Aorta (tissue), 5 donors: ENCODE data around the gene TMEM91. TPM values are rescaled to one million over a fixed set of nuclear protein-coding genes. Genes with fewer than 3 reads are reported as not detected.

Experiments
- ATAC-seq: fragments of 200-7000 bp; cut with Tn5 transposase; one replicate; pipeline ENCODE4 v1.9.1; 2022; ENCODE audit warnings: moderate library complexity; ENCODE audit not compliant: low FRiP score
- DNase-seq, 2 donors: peaks; one replicate each; pipeline ENCODE4 v3.0.0-alpha.2; 2020
- H3K27ac ChIP-seq, 2 donors: one replicate each; pipeline ENCODE4 v1.5.1; 2013; ENCODE audit warnings: low read length in 2 of 2, mild to moderate bottlenecking in 2 of 2, moderate library complexity in 2 of 2, control low read depth in 1 of 2, inconsistent platforms in 1 of 2, low read depth in 1 of 2
- H3K27me3 ChIP-seq, 2 donors: one replicate each; pipeline ENCODE4 v1.6.1; 2013; ENCODE audit warnings: control low read depth in 1 of 2, low read length in 1 of 2, mild to moderate bottlenecking in 1 of 2, moderate library complexity in 1 of 2; ENCODE audit not compliant: insufficient read depth in 2 of 2, control insufficient read depth in 1 of 2
- H3K36me3 ChIP-seq, 2 donors: one replicate each; pipeline ENCODE4 v1.6.1; 2013; ENCODE audit warnings: control low read depth in 1 of 2, low read length in 1 of 2, mild to moderate bottlenecking in 1 of 2; ENCODE audit not compliant: insufficient read depth in 2 of 2, control insufficient read depth in 1 of 2
- H3K4me1 ChIP-seq, 2 donors: one replicate each; pipeline ENCODE4 v1.6.1; 2013; ENCODE audit warnings: low read length in 2 of 2, control low read depth in 1 of 2, mild to moderate bottlenecking in 1 of 2, moderate library complexity in 1 of 2; ENCODE audit not compliant: insufficient read depth in 2 of 2, control insufficient read depth in 1 of 2
- H3K4me3 ChIP-seq, 2 donors: one replicate each; pipeline ENCODE4 v1.5.1; 2013; ENCODE audit warnings: low read length in 2 of 2, control low read depth in 1 of 2, mild to moderate bottlenecking in 1 of 2
- H3K9me3 ChIP-seq: one replicate; pipeline ENCODE4 v1.6.1; 2013; ENCODE audit warnings: mild to moderate bottlenecking, low read length; ENCODE audit not compliant: control insufficient read depth
- WGBS, 2 donors: extraction: QIAGEN DNeasy Blood & Tissue Kit; methylation state at CpG; one replicate each; pipeline ENCODE4 v1.1.7; 2013; 5-methylcytosine and 5-hydroxymethylcytosine counted together
- intact Hi-C, 2 donors: fragments of 100-400 bp; cut with DNase I; formaldehyde crosslinking; loops; one replicate each; pipeline versions ENCODE4 v1.14.2 to v1.15.0; 2022
- polyA plus RNA-seq, 2 donors: library from polyadenylated mRNA; stranded (reverse); fragments of 200-250 nt; gene quantifications; one replicate each; pipeline ENCODE4 v1.2.3, GENCODE V29; 2013
- total RNA-seq, 2 donors: library from RNA; stranded (reverse); fragmentation: NEBNext Ultra II Directional; extraction: Animal tissue kit (Norgen Biotek cat#: 25700); gene quantifications; one replicate each; pipeline ENCODE4 v1.2.1, GENCODE V29; 2021
- donor health status: healthy with polysubstance abuse.
- donor health status: Bipolar disorder and iron deficiency.
- donor health status: DM: no; HTN: no; CAD: no.
- donor health status: DM: no; HTN: no; CAD: no.
- donor health status: DM: yes; HTN: yes; CAD: no.

The TMEM91 gene
- total and polyA plus RNA-seq, 4 donors: 8.9 to 55.8 (median 18.9) TPM

GRCh38 chr19:41384351-41384750 lies 8.0 kb downstream of the TMEM91 start:
- ATAC-seq: no peak
- Histone ChIP-seq H3K27ac (no peak overlapping the region), H3K9me3 (no peaks in the 10 kb centered on the region), H3K4me1 (no peaks in the 10 kb centered on the region), H3K4me3 (no peak overlapping the region), H3K27me3 (no peaks in the 10 kb centered on the region), H3K36me3 (no peaks in the 10 kb centered on the region)
- intact Hi-C loops: no loop called here
- WGBS, 2 donors: 91 to 95% methylated on average over 5 of the region's 5 CpGs
- no peak for DNase-seq

DNA sequence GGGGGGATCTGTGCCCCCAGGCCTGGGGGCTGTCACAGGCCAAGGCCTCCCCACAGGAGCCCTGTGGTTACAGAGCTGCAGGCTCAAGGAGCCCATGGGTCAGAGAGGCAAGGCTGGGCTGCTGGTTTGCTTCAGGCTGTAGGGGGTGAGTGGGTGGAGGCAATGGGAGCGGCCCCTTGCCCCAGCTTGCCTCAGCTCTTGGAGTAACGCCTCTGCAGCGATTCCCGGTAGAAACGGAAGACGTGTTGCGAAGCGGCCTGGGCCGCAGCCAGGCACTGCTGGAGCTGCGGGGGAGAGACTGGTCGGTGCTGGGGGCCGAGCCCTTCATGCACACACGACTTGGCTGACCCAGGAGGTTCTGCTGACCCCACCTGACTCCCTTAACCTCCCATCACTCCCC lies 10.1 kb downstream of the TMEM91 start:
- Histone ChIP-seq H3K36me3 (peaks cover 0 to 3% of the 10 kb centered on the region in 2 donors), H3K4me3 (no peak overlapping the region), H3K27me3 (no peaks in the 10 kb centered on the region), H3K4me1 (no peaks in the 10 kb centered on the region), H3K9me3 (no peaks in the 10 kb centered on the region), H3K27ac (no peak overlapping the region)
- WGBS, 2 donors: 90 to 92% methylated on average over 13 of the region's 13 CpGs
- no peak for DNase-seq
- ATAC-seq: no peak
- intact Hi-C loops: no loop called here

- Histone ChIP-seq H3K27ac (no peak overlapping the region), H3K9me3 (no peaks in the 10 kb centered on the region), H3K36me3 (peaks cover 0 to 3% of the 10 kb centered on the region in 2 donors), H3K4me3 (no peak overlapping the region), H3K4me1 (no peaks in the 10 kb centered on the region), H3K27me3 (no peaks in the 10 kb centered on the region)
- ATAC-seq (no peak), DNase-seq (no peak)
- 89 to 95% methylated on average over 11 of the region's 11 CpGs for WGBS, 2 donors
- intact Hi-C loops: no loop called here
Observed at GRCh38 chr19:41391618-41392017, 15.3 kb downstream of the TMEM91 start.

DNA sequence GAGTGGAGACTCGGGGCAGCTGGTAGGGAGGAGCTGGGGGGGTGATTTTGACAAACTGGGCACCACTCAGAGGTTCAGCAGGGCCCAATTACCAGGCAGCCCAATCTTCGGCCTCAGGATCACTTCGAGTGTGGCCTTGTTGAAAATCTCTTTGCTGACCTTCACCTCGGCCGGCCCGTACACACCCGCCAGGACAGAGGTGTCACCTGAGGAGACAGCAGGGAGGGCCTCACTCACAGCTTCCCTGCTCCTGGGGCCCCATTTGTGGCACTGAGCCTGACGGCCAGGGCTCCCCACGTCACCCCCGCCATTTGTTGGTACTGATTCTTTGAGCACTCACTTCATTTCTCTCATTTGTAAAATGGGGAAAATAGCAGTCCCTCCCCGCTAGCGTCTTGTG lies 16.4 kb downstream of the TMEM91 start:
- Histone ChIP-seq H3K4me3 (no peak overlapping the region), H3K27ac (no peak overlapping the region), H3K36me3 (peaks cover 0 to 3% of the 10 kb centered on the region in 2 donors), H3K4me1 (no peaks in the 10 kb centered on the region), H3K27me3 (no peaks in the 10 kb centered on the region), H3K9me3 (no peaks in the 10 kb centered on the region)
- no peak for ATAC-seq
- 85 to 87% methylated on average over 12 of the region's 12 CpGs for WGBS, 2 donors
- intact Hi-C loops: no loop called here
- DNase-seq: no peak

GRCh38 chr19:41395355-41395754 lies 19.0 kb downstream of the TMEM91 start:
- H3K4me3 ChIP-seq: no peak overlapping the region
- no peak for DNase-seq
- H3K4me1 ChIP-seq: no peaks in the 10 kb centered on the region
- H3K9me3 ChIP-seq: no peaks in the 10 kb centered on the region
- no peak overlapping the region for H3K27ac ChIP-seq
- whole genome bisulfite sequencing, 2 donors: 75 to 78% methylated on average over 6 of the region's 6 CpGs
- no peaks in the 10 kb centered on the region for H3K27me3 ChIP-seq
- ATAC-seq: no peak
- H3K36me3 ChIP-seq: peaks cover 0 to 3% of the 10 kb centered on the region in 2 donors
- intact Hi-C loops: loop anchor here in 1 of 2 donors (5.0 kb wide), 1 partner anchor 42 kb away; the partner anchor contains the start of gene DMAC2

DNA sequence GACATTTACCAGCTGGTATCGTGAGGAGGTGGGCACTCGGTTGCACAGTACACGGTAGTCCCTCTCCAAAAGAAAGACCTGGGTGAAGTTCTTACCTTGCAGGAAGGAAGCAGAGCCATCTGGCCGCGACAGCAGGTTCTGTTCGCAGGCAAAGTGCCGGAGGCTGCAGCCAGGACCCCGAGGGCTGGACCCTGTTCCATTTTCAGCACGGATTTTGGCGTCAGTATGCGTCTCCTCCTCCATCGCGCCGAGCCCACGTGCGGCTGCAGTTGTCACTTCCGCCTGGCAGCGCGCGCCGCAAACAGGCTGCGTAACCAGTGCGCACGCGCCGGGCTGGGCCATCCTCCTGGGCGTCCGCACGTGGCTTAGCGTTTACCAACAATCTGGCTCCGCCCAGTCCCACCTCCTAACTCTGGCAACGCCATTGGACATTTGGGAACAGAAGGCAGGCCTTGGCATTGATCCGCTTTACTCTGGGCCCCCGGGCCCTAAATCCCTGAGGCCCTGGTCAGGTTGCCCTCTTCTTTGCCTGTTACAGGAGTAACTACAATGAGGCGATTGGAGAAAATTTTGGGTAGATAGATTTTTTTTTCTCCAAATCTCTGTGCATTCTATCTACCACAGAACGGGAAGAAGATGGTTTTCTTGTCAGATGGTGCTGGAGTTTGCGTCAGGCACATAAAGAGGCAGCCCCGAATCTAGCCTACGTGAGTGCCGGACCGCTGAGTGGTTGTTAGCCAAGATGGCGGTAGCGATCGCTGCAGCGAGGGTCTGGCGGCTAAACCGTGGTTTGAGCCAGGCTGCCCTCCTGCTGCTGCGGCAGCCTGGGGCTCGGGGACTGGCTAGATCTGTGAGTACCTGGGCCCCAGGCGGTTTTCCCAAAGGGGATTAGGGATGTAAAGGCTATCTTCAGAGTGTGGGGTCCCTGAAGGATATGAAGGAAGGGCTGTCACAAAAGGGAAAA lies 21.0 kb downstream of the TMEM91 start, which contains the start of the genes BCKDHA and EXOSC5:
Gene BCKDHA, plus strand, starts transcription at position 733 of the 964 bp plus-strand sequence. Its CDS starts 10 bp downstream, at position 743.
Gene EXOSC5, minus strand, starts transcription at position 274 of the 964 bp plus-strand sequence. Its CDS starts 31 bp downstream, at position 243.
- Histone ChIP-seq H3K36me3 (no peaks in the 10 kb centered on the region), H3K4me1 (no peaks in the 10 kb centered on the region), H3K27me3 (no peaks in the 10 kb centered on the region), H3K9me3 (no peaks in the 10 kb centered on the region), H3K27ac (peak within 1 kb of the TSS in 1 of 2 donors; percentile 43), H3K4me3 (peak within 1 kb of the TSS; percentile 35 to 93)
- intact Hi-C loops: loop anchor here in 1 of 2 donors (5.0 kb wide), 1 partner anchor 40 kb away; the partner anchor contains the start of gene DMAC2
- DNase-seq: peak; percentile 99 to 100
- 0 to 1% methylated on average over 50 of the region's 50 CpGs for WGBS, 2 donors
- peak; percentile 100 for ATAC-seq

DNA sequence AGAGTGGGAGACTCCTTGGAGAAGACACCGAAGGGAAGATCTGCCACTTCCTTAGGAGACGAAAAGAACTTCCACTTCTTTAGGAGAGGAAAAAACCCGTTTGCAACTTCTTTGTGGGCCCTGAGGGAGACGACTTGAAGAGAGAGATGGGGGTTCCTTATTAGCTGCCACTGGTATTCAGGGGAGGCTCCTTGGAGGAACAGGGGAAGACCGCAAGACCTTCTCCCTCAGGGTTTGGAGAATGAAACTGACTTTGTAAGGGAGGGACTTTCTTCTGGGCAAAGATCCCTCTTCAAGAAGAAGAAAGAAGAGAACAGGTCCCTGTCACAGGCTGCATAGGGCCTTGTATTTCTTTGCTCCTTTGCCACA lies 21.7 kb downstream of the TMEM91 start:
- H3K4me3 ChIP-seq: peak overlapping the region; percentile 35 to 93
- DNase-seq (no peak), ATAC-seq (no peak)
- H3K36me3 ChIP-seq: no peaks in the 10 kb centered on the region
- H3K9me3 ChIP-seq: no peaks in the 10 kb centered on the region
- intact Hi-C loops: loop anchor here in 1 of 2 donors (5.0 kb wide), 1 partner anchor 39 kb away; the partner anchor contains the start of gene DMAC2
- H3K4me1 ChIP-seq: no peaks in the 10 kb centered on the region
- no peak overlapping the region for H3K27ac ChIP-seq
- no peaks in the 10 kb centered on the region for H3K27me3 ChIP-seq
- 0 to 1% methylated on average over 5 of the region's 5 CpGs for WGBS, 2 donors

- no peaks in the 10 kb centered on the region for H3K36me3 ChIP-seq
- ATAC-seq: no peak
- intact Hi-C loops: loop anchor here in 1 of 2 donors (5.0 kb wide), 1 partner anchor 39 kb away; the partner anchor contains the start of gene DMAC2
- H3K4me3 ChIP-seq: peak overlapping the region; percentile 35 to 93
- WGBS, 2 donors: 61 to 62% methylated on average over 3 of the region's 3 CpGs
- H3K9me3 ChIP-seq: no peaks in the 10 kb centered on the region
- no peak overlapping the region for H3K27ac ChIP-seq
- no peaks in the 10 kb centered on the region for H3K4me1 ChIP-seq
- no peaks in the 10 kb centered on the region for H3K27me3 ChIP-seq
- no peak for DNase-seq
Observed at GRCh38 chr19:41398598-41398997, 22.3 kb downstream of the TMEM91 start.
